Lung (tissue), 12 donors: ENCODE results near the gene NAT8L. TPM values are rescaled to one million over a fixed set of nuclear protein-coding genes. Genes with fewer than 3 reads are reported as not detected.

Experiments used
- ATAC-seq: fragments of 200-7000 bp; cut with Tn5 transposase; one replicate; pipeline ENCODE4 v1.9.1; 2020; ENCODE audit warnings: moderate number of reproducible peaks; ENCODE audit not compliant: insufficient read depth, low FRiP score
- DNase-seq, 3 donors: peaks; one replicate each; pipeline ENCODE4 v3.0.0-alpha.2; 2013 to 2017
- H3K27ac ChIP-seq, 2 donors: one replicate each; pipeline ENCODE4 v1.5.1; 2013; ENCODE audit warnings: mild to moderate bottlenecking in 2 of 2, moderate library complexity in 2 of 2, control low read depth in 1 of 2, inconsistent platforms in 1 of 2, low read depth in 1 of 2, low read length in 1 of 2
- H3K27me3 ChIP-seq, 3 donors: one replicate each; pipeline ENCODE4 v1.5.1; 2013; ENCODE audit warnings: low read length in 2 of 3; ENCODE audit not compliant: control insufficient read depth in 3 of 3, insufficient read depth in 3 of 3
- H3K36me3 ChIP-seq, 4 donors: one replicate each; pipeline ENCODE4 v1.5.1; 2013; ENCODE audit warnings: low read length in 4 of 4, mild to moderate bottlenecking in 1 of 4, moderate library complexity in 1 of 4; ENCODE audit not compliant: control insufficient read depth in 4 of 4, insufficient read depth in 4 of 4
- H3K4me1 ChIP-seq, 5 donors: one replicate each; pipeline ENCODE4 v1.5.1; 2013; ENCODE audit warnings: low read length in 5 of 5, mild to moderate bottlenecking in 2 of 5, moderate library complexity in 1 of 5; ENCODE audit not compliant: control insufficient read depth in 5 of 5, insufficient read depth in 5 of 5
- H3K4me3 ChIP-seq: one replicate; pipeline ENCODE4 v1.5.1; 2013; ENCODE audit warnings: mild to moderate bottlenecking, control low read depth, moderate library complexity
- H3K9ac ChIP-seq, 2 donors: one replicate each; pipeline ENCODE4 v1.5.1; 2013; ENCODE audit warnings: low read length in 2 of 2, control low read depth in 1 of 2; ENCODE audit not compliant: insufficient read depth in 1 of 2
- H3K9me3 ChIP-seq, 4 donors: one replicate each; pipeline ENCODE4 v1.5.1; 2013; ENCODE audit warnings: low read length in 3 of 4, mild to moderate bottlenecking in 1 of 4, moderate library complexity in 1 of 4; ENCODE audit not compliant: control insufficient read depth in 4 of 4, insufficient read depth in 3 of 4
- CTCF ChIP-seq: IDR thresholded peaks from 2 replicates; pipeline ENCODE4 v1.5.1; 2012; ENCODE audit warnings: mild to moderate bottlenecking; ENCODE audit errors: control extremely low read depth, extremely low read depth
- WGBS, 2 donors: extraction: QIAGEN DNeasy Blood & Tissue Kit; methylation state at CpG; one replicate each; pipeline ENCODE4 v1.1.7; 2013; 5-methylcytosine and 5-hydroxymethylcytosine counted together
- polyA plus RNA-seq, 2 donors: library from polyadenylated mRNA; stranded (reverse); fragments of 200-250 nt; gene quantifications; one replicate each; pipeline ENCODE4 v1.2.1, GENCODE V29; 2013
- total RNA-seq, 2 donors: library from RNA; depleted of rRNA in 1 of 2; stranded (reverse); fragments of >200 nt in 1 of 2; gene quantifications; one replicate each; pipeline ENCODE4 v1.2.1, GENCODE V29; 2014 to 2021
- donor health status: control.
- donor health status: control.
- donor health status: Bipolar disorder and iron deficiency.
- donor health status: healthy.
- donor health status: DM: yes; HTN: yes; CAD: no.

NAT8L gene
- total and polyA plus RNA-seq, 4 donors: 0.05 to 0.46 (median 0.17) TPM

GRCh38 chr4:2081540-2081939 is 22.4 kb downstream of the NAT8L start:
- ATAC-seq (no peak), DNase-seq (no peak)
- no peaks in the 10 kb centered on the region for H3K27me3 ChIP-seq
- 93 to 95% methylated on average over 10 of the region's 10 CpGs for WGBS, 2 donors
- no peaks in the 10 kb centered on the region for H3K36me3 ChIP-seq
- H3K9me3 ChIP-seq: peaks cover 0 to under 1% (median 0%) of the 10 kb centered on the region in 4 donors
- H3K9ac ChIP-seq: no peak overlapping the region
- no peak overlapping the region for H3K27ac ChIP-seq
- TF ChIP-seq CTCF: no peak
- no peaks in the 10 kb centered on the region for H3K4me1 ChIP-seq
- H3K4me3 ChIP-seq: no peak overlapping the region

- H3K4me3 ChIP-seq: no peak overlapping the region
- H3K4me1 ChIP-seq: no peaks in the 10 kb centered on the region
- no peak overlapping the region for H3K27ac ChIP-seq
- H3K27me3 ChIP-seq: no peaks in the 10 kb centered on the region
- no peaks in the 10 kb centered on the region for H3K36me3 ChIP-seq
- ATAC-seq (no peak), DNase-seq (no peak)
- 86 to 87% methylated on average over 3 of the region's 3 CpGs for whole genome bisulfite sequencing, 2 donors
- H3K9ac ChIP-seq: no peak overlapping the region
- TF ChIP-seq CTCF: no peak
- H3K9me3 ChIP-seq: peaks cover 0 to 3% (median 0%) of the 10 kb centered on the region in 4 donors
These were observed 23.0 kb downstream of the NAT8L start for GRCh38 chr4:2082118-2082517.

GRCh38 chr4:2082627-2083026 is 23.5 kb downstream of the NAT8L start:
- no peak for TF ChIP-seq CTCF
- no peak overlapping the region for H3K4me3 ChIP-seq
- no peaks in the 10 kb centered on the region for H3K4me1 ChIP-seq
- 88% methylated on average over 4 of the region's 4 CpGs for WGBS, 2 donors
- DNase-seq: no peak
- no peaks in the 10 kb centered on the region for H3K27me3 ChIP-seq
- peaks cover 0 to 3% (median 0%) of the 10 kb centered on the region in 4 donors for H3K9me3 ChIP-seq
- no peaks in the 10 kb centered on the region for H3K36me3 ChIP-seq
- H3K27ac ChIP-seq: no peak overlapping the region
- ATAC-seq: no peak
- H3K9ac ChIP-seq: no peak overlapping the region
